ENCODE measurements around the gene NR4A3. TPM values are rescaled to one million over a fixed set of nuclear protein-coding genes. Genes with fewer than 3 reads are reported as not detected.

Gene NR4A3
- total and polyA plus RNA-seq, 9 of the 15 experiments (the other 6 are each of a cell fraction or from before 2014, with no cell fraction given): 0.04 to 0.07 TPM; not detected in 7

DNA sequence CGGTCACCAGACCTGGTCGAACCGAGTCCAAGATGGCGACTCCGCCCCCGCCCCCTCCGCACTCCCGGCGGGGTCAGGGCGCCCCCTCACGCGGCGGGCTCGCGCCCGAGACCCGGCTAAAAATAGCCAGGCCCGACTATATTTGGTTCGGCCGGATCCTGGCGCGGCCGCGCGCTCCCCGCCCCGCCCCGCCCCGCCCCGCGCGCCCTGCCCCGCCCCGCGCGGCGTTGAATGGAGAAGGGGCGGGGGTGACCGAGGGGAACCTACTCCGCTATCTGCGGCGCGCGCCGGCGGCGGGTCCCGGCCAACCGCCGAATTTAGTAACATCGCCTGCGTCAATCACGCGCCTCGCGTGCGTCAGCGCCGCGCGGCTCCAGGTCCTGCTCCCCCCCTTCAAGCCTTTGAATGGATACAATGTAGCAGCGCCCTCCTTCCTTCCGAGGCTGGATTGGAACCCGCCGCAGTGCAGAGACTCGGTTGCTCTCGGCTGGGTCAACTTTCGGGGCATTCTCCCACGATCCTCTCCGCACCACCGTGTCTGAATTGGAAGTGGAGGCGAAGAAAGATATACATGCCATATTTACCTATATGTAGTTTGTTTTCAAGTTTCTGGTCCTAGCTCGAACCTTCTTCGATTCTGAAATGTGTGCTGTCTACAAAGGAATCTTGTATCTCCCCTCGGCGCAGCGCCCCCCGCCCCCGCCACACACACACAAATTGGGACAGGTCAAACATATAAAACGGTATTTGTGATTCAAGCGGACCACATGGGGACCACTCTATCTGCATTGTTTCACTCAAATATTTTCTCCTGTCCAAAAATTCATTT is 1.6 kb upstream of the NR4A3 start (continued):
- TF ChIP-seq ZNF318 (IDR thresholded peaks at IDR 0.05; ENCODE audit: borderline replicate concordance in 1 of 2, low read depth in 1 of 2) (no peak), HDAC3 (IDR thresholded peaks at IDR 0.05; ENCODE audit: borderline replicate concordance, partially characterized antibody) (peak; percentile 97), ZBTB11 (CRISPR knock-in tag; IDR thresholded peaks at IDR 0.05) (no peak; a peak in 1 of 6 replicates), ZNF253 (CRISPR knock-in tag; conservative IDR thresholded peaks at IDR 0.05) (no peak), ZNF780A (CRISPR knock-in tag; IDR thresholded peaks at IDR 0.05) (no peak), NR3C1 (CRISPR knock-in tag; IDR thresholded peaks at IDR 0.05) (no peak), SOX6 (IDR thresholded peaks at IDR 0.05) (0 out of 2 replicates have a peak, but pooled peaks have one; percentile 31), MCM2 (IDR thresholded peaks at IDR 0.05; ENCODE audit: low read depth) (no peak), ZNF124 (CRISPR knock-in tag; IDR thresholded peaks at IDR 0.05) (no peak), KAT8 (IDR thresholded peaks at IDR 0.05; ENCODE audit: low read depth) (no peak), GABPB1 (CRISPR knock-in tag; IDR thresholded peaks at IDR 0.05) (no peak), MAX (CRISPR knock-in tag; IDR thresholded peaks at IDR 0.05) (no peak)
- TF ChIP-seq, protein P1, sequence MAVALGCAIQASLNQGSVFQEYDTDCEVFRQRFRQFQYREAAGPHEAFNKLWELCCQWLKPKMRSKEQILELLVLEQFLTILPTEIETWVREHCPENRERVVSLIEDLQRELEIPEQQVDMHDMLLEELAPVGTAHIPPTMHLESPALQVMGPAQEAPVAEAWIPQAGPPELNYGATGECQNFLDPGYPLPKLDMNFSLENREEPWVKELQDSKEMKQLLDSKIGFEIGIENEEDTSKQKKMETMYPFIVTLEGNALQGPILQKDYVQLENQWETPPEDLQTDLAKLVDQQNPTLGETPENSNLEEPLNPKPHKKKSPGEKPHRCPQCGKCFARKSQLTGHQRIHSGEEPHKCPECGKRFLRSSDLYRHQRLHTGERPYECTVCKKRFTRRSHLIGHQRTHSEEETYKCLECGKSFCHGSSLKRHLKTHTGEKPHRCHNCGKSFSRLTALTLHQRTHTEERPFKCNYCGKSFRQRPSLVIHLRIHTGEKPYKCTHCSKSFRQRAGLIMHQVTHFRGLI (CRISPR knock-in tag; IDR thresholded peaks at IDR 0.05): no peak
